HG03066 (cell line): ENCODE data around the gene RITA1.

Experiments used
- ATAC-seq: cut with Tn5 transposase; IDR thresholded peaks from one replicate; pipeline ENCODE4 v1.9.1; 2021; ENCODE audit warnings: low read depth; ENCODE audit not compliant: unreplicated experiment

Gene RITA1

DNA sequence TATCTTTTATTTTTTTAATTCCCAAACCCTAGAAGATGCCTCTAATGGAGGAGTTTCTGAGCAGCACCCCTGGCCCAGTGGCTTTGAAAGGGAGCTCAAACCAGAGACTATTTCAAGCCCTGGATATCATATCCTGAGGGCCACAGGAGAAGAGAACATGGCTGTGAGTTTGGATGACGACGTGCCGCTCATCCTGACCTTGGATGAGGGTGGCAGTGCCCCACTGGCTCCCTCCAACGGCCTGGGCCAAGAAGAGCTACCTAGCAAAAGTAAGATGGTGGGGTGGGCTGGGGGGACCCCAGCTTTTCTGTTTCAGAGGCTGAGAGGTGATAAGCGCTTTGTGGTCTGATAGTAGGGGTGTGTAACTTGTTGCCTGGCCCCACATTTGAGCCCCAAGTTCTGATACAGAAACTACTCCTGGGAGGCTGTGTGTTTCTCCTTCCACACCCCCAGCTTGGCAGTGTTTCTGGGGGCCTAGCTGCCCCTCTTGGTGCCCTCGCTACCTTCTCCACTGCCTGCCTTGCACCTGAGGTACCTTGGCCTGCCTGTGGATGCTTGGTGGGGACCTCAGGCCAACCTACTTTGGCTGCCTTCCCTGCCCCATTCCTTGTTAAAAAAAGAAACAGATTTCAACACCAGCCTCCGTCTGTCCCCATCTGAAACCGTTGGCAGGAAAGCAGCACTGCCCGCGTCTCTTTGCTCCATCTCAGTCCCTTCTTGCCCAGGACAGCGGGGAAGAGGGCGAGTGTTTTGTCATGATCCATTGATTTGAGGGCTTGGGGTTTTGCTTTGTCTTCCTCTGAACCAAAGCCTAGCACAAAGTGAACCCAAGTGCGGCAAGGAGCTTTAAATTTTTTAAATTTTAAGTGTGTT lies 41.4 kb downstream of the RITA1 start:
- ATAC-seq = no peak

DNA sequence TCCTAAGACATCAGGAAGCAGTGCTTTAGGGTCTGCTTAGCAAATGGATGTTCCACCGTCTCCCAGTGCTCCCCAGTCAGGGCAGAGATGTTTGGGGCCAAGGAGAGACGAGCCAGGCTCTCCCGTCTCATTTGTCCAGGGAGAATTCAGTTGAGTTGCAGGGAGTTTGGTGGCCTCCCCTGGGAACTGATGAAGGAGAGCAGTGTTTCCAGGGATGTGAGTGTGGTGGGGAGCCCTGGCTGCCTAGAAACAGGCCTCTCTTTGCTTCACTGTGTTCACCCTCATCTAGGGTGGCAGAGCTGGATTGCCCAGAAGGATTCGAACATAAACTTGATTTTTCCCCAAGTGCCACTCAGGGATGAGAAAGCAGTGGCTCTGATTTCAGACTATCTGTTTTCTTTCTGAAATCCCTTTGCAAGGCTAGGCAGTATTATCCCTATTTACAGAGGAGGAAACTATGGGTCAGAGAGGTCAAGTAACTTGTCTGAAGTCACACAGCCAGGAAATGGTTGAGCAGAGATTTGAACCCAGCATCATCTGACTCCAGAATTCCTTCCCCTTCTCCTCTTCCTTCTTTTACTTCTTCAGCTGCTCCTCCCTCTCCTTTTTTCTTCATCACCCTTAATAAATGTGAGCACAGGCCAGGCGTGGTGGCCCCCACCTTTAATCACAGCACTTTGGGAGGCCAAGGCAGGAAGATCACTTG lies 42.3 kb downstream of the RITA1 start:
- no peak for ATAC-seq

GRCh38 chr12:113228394-113229028 lies 43.0 kb downstream of the RITA1 start:
- no peak for ATAC-seq

DNA sequence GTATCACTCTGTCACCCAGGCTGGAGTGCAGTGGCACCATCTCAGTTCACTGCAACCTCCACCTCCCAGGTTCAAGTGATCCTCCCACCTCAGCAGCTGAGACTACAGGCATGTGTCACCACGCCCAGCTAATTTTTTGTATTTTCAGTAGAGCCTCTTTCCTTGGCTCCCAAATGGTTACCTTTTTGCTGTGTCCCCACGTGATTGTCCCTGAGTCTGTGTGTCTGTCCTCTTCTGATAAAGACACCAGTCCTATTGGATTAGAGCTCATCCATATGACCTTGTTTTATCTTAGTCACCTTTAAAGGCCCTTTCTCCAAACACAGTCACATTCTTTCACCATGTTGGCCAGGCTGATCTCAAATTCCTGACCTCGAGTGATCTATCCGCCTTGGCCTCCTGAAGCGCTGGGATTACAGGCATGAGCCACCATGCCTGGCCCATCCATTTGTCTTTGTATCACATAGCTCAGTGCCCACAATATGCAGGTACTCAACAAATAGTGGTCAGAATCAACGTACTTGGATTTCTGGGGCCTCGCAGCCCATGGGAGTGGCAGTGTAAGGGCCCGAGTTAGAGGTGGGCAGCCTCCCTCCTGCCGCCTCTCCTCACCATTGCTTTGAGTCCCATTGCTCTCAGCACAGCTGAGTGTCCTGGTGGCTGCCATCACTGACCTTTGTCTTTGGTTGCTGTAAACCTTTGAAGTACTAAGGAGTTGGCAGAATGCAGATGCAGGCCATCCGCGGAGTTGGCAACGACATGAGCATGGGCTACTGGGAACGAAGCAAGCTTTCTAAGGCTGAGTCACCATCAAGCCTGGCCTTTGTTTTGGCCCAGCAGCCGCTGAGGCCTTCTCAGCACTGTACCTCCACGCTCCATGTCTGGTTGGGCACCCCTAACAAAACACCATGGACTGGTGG lies 45.1 kb downstream of the RITA1 start:
- peak; percentile 3 for ATAC-seq

DNA sequence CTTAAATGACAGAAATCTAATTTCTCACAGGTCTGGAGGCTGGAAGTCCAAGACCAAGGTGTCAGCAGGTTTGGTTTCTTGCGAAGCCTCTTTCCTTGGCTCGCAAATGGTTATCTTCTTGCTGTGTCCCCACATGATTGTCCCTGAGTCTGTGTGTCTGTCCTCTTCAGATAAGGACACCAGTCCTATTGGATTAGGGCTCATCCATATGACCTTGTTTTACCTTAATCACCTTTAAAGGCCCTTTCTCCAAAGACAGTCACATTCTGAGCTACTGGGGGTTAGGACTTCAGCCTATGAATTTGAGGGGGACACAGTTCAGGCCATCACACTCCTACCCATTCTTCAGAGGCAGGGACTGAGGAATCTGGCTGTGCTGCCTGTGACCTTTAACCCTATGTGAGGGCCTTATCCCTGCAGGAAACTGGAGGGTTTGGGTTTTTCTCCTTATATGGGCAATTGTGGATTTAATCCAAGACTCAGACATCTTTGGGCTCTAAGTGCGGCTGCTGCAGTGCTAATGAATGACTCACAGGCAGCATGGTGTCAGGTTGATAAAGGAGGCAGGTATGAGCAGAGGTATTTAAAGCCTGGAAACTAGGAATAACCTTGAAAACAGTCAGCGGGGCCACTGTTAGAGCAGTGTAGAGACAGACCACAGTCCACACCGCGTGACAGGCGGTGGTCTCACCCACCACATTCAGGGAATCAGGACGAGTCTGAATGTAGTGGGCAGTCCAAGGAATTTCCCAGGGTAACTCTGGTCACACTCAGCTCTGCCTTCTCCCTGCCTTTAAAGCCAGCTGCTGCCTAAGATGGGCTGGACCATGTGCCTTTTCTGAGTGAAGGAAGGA lies 45.9 kb downstream of the RITA1 start:
- no peak for ATAC-seq

DNA sequence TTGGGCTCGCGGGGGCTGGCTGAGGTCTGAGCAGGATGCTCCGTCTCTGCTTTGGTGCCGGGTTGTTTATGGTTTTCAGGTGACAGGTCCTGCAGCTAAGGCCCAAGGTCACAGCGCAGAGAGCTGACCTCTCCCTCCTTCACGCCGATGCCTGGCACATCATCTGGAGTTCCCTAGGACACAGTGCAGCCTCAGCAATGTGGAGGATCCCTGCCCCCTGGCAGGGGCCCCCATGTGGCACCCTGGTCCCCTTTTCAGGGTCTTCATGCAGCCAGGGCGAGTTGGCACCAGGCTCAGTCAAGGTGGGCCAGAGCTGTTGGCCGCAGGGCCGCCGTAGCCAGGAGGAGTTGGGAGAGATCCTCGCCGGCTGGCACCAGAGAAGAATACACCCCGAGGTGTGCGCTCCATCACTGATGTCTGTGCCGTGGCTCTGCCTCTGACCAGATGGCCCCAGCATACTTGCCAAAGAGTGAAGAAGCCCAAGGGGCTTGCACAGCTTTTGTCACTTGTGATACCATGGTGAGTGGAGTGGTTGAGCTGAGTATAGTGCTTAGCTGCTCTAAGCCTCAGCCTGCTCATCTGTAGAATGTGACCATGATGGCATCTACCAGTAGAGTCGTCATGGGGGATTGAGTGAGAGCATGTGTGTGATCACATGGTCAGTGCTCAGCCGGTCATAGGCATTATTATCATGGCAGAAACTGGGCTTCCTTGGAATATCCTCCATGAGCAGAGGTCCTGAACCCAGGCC lies 46.7 kb downstream of the RITA1 start:
- no peak for ATAC-seq

DNA sequence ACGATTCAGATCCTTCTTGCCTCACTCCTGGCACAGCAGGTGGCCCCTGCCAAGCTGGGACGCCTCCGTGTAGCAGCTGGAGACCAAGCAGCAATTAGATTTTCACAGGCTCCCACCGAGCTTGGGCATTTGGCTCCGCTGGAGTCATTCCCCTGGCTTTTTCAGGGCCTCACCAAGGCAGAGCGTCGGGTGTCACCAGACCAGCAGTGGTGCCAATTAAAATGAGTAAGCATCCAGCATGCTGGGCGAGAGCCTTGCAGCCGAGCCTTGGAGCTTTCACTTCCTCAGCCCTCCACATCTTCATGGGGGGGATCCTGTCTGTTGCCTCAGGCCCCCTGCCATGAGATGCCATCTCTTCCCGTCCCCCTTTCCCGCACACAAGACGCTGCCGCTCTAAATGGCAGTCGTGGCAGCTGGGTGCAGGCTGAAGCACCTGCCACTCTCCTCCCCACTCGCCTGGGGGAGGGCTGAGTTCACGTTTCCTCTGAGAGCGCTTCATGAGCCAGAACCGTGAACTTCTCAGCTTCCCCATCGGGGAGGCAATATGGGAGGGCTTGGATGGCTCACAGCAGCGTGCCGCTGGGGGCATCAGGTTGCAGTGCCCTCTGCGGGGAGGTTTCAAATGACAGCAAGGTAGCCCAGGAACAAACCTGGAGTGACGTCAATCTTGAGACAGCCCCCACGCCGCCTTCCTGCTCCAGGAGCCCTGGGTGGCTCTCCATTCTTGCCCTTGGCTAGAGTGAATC lies 47.5 kb downstream of the RITA1 start:
- ATAC-seq = peak; percentile 63

- ATAC-seq = no peak
Measured at GRCh38 chr12:113233967-113234366, 48.4 kb downstream of the RITA1 start.

- ATAC-seq = no peak
Measured at GRCh38 chr12:113234483-113234882, 49.0 kb downstream of the RITA1 start.

GRCh38 chr12:113235976-113236375 lies 50.5 kb downstream of the RITA1 start:
- ATAC-seq = no peak

GRCh38 chr12:113236539-113237399 lies 51.2 kb downstream of the RITA1 start:
- no peak for ATAC-seq

GRCh38 chr12:113237748-113238147 lies 52.2 kb downstream of the RITA1 start:
- ATAC-seq = no peak

DNA sequence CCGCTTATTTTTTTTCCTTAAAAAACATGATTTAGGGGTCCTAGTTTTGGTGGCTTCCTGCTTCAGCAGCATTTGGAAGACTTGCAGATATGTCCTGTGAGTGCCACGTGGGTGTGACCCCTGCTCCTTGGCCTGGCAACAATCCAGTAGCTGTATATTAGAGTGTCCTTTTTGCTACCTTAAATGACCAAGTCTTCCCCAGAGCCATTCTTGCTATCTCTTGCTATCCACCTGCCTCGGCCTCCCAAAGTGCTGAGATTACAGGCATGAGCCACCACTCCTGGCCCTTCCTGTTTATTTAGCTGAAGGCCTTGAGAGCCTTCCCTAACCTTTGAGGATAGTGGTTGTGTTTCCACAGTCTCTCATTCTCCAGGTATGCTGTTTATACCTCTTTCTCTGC lies 52.8 kb downstream of the RITA1 start:
- ATAC-seq = no peak

- no peak for ATAC-seq
Measured at GRCh38 chr12:113239288-113239771, 53.8 kb downstream of the RITA1 start.

DNA sequence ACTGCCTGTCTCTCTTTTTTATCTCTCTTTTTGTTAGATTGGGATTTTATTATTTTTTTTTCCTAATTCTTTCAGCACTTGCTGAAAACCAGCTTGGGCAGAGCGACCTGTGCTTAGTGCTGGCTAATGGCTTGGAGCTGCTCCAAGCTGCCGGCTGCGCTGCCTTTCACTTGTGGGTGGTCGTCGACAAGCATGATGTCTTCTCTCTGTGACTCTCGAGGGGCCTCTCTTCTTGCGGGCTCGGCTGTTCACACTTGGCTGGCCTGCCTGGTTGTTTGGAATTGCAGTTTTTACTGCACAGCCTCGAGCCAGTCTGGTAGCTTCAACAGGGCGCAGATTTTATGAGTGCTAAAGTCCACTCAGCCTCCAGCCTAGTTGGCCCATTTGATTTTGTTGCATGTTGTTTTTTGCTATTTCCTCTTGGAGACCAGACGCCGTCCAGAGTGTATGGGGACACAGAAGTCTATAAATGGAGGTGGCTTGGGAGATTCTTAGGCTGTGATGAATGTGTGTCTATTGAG lies 54.4 kb downstream of the RITA1 start:
- no peak for ATAC-seq

GRCh38 chr12:113240395-113240794 lies 54.9 kb downstream of the RITA1 start:
- ATAC-seq = no peak
